ENCODE results near the gene LIX1L.

- TF ChIP-seq POLR2A (IDR thresholded peaks at IDR 0.05; ENCODE audit: low read depth, low read length): no peak
- TF ChIP-seq POLR2AphosphoS5 (IDR thresholded peaks at IDR 0.05; ENCODE audit: low read depth, low read length): no peak
Observed at GRCh38 chr1:145891143-145891542, 66.7 kb downstream of the LIX1L start.

All from GM12892 (cell line).